Measurements from ENCODE around the gene IQCE.

IQCE gene

DNA sequence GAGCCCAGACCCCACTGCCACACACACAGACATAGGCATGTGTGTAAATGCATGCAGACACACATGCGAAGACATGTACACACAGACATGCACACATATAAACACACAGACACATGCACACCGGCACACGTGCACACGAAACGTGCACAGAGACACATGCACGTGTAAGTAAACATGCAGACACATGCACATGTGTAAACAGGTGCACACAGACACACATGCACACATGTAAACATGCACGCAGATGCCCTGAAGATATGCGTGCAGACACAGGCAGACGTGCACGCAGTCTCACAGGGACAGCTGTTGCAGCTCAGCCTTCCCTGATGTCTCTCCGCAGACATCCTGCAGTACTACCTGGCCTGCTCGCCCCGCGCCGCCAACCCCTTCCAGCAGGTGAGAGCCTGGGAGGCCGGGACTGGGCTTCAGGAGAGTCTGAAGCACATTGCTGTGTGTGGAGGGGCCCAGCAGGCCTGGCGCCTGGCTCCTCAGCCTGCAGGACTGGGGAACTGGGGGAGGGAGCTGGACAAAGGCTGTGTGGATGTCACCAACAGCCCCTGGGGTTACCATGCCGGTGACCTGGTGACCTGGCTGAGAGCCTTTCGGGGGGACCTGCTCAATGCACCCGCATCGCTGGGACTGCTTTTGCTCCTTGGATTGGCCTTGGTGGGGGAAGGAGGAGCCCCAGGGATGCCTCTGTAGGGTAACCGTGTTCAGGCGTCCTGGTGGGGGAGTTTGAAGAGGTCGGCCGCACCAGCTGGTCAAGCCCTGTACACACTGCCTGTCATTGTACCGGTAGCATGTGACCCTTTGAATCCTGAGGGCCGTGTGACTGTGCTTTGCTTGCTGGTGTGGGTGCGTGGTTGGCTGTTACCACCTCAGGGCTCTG lies 93.3 kb downstream of the IQCE start:
- Histone ChIP-seq H3K36me3 (ENCODE audit: insufficient read depth, low read length) (peaks cover 15% of the 10 kb centered on the region), H3K9ac (ENCODE audit: low read depth, low read length) (no peak overlapping the region)

DNA sequence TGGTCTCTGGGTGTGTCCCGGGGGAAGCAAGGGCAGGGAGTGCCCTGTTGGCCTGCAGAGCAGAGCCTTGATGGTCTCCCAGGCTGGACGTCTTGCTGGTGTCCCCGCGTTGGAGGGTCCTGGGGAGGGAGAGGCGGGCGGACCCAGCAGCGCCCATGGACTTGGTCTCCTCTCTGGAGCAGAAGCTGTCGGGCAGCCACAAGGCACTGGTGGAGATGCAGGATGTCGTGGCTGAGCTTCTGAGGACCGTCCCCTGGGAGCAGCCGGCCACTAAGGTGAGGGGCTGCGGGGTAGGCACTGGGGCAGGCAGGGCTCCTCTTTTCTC lies 93.9 kb downstream of the IQCE start:
- Histone ChIP-seq H3K4me1 (ENCODE audit: insufficient read depth, low read length) (no peaks in the 10 kb centered on the region), H3K9me3 (ENCODE audit: control insufficient read depth, insufficient read depth, low read length) (no peaks in the 10 kb centered on the region), H3K36me3 (ENCODE audit: insufficient read depth, low read length) (peaks cover 17% of the 10 kb centered on the region), H3K9ac (ENCODE audit: low read depth, low read length) (no peak overlapping the region)

More for the DNA sequence above, 93.3 kb downstream of the IQCE start:
- no peaks in the 10 kb centered on the region; the same call in 1 of the 2 replicates for H3K4me1 ChIP-seq (ENCODE audit: insufficient read depth, low read length)
- no peaks in the 10 kb centered on the region for H3K9me3 ChIP-seq (ENCODE audit: control insufficient read depth, insufficient read depth, low read length)

DNA sequence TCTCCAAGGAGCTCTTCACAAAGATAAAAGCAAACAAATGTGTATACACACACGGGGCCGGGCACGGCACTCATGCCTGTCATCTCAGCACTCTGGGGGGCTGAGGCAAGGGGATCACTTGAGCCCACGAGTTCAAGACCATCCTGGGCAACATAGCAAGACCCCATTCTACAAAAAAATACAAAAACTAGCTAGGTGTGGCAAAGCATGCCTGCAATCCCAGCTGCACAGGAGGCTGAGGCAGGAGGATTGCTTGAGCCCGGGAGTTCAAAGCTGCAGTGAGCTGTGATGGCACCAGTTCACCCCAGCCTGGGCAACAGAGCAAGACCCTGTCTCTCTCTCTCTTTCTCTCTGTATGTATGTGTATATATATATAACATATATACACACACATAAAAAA lies 95.3 kb downstream of the IQCE start:
- Histone ChIP-seq H3K36me3 (ENCODE audit: insufficient read depth, low read length) (peaks cover 17% of the 10 kb centered on the region), H3K9ac (ENCODE audit: low read depth, low read length) (no peak overlapping the region), H3K9me3 (ENCODE audit: control insufficient read depth, insufficient read depth, low read length) (no peaks in the 10 kb centered on the region), H3K4me1 (ENCODE audit: insufficient read depth, low read length) (no peaks in the 10 kb centered on the region)

DNA sequence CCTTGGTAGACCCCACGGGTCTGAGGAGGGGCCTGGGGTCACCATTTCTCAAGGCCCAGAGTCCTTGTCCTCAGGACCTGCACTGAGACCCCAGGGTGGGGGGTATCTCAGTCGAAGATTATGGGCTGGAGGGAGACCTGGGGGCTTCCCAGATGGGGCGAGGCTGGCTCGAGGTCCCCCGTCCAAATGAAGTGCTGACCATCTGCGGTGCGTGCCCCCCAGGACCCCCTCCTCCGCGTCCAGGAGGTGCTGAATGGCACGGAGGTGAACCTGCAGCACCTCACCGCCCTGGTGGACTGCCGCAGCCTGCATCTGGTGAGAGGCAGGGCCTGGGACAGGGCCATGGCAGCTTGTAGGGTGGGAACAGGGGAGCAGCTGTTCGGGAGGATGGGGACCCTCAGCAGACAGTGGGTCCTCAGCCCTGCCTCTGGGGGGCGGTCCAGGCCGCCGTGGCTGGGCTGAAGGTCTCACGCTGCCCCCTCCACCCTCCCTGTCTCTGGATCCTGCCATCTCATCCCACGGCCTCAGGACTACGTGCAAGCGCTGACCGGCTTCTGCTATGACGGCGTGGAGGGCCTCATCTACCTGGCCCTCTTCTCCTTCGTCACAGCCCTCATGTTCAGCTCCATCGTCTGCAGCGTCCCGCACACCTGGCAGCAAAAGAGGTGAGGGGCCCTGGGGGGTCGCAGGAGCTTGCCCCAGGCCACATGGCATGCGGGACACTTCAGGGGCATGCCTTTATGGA lies 97.3 kb downstream of the IQCE start:
- Histone ChIP-seq H3K9me3 (ENCODE audit: control insufficient read depth, insufficient read depth, low read length) (no peaks in the 10 kb centered on the region), H3K4me1 (ENCODE audit: insufficient read depth, low read length) (no peaks in the 10 kb centered on the region), H3K36me3 (ENCODE audit: insufficient read depth, low read length) (peaks cover 15% of the 10 kb centered on the region), H3K9ac (ENCODE audit: low read depth, low read length) (no peak overlapping the region)

DNA sequence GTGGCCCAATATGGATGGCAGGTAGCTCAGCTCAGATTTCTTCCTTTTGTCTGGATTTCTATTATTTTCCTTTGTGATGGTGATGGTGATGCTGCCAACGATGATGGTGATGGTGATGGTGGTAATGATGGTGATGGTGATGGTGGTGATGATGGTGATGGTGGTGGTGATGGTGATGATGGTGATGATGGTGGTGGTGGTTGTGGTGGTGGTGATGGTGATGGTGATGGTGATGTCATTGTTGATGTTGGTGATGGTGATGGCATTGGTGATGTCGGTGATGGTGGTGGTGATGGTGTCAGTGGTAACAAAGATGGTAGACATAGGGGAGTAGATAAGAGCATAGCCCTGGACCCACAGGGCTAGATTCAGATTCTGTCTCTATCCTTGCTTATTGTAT lies 98.4 kb downstream of the IQCE start:
- H3K9me3 ChIP-seq (ENCODE audit: control insufficient read depth, insufficient read depth, low read length) = no peaks in the 10 kb centered on the region
- peaks cover 10% of the 10 kb centered on the region for H3K36me3 ChIP-seq (ENCODE audit: insufficient read depth, low read length)

DNA sequence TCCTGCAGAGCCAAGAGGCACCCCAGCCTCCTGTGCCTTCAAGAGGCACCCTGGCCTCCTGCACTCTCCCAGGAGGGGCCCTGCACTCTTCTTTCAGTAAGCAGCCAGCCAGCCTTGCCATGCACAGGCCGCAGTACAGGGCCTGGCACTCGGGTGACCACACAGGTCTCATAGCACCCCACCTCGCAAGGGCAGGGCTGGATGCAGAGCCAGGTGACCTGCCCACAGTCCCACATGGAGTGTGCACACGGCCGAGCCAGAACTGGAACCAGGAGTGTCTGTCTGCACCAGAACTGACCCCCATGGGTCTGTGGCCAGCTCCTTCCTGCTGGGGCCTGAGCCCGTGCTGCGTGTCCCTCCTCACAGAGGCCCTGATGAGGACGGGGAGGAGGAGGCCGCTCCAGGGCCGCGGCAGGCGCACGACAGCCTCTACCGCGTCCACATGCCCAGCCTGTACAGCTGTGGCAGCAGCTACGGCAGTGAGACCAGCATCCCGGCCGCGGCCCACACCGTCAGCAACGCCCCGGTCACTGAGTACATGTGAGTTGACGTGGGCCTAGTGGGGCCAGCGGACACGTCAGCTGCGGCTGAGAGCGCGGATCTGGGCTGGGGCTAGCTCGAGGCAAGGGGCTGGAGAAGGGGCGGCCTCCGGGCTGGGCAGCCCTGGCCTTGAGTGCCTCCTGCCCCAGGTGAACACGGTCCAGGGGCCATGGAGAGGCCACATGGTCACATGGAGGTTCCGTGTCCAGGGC lies 99.3 kb downstream of the IQCE start:
- Histone ChIP-seq H3K9me3 (ENCODE audit: control insufficient read depth, insufficient read depth, low read length) (no peaks in the 10 kb centered on the region), H3K9ac (ENCODE audit: low read depth, low read length) (no peak overlapping the region), H3K36me3 (ENCODE audit: insufficient read depth, low read length) (peaks cover 10% of the 10 kb centered on the region), H3K4me1 (ENCODE audit: insufficient read depth, low read length) (no peaks in the 10 kb centered on the region)

More for the DNA sequence above, 98.4 kb downstream of the IQCE start:
- H3K4me1 ChIP-seq (ENCODE audit: insufficient read depth, low read length) = no peaks in the 10 kb centered on the region
- no peak overlapping the region for H3K9ac ChIP-seq (ENCODE audit: low read depth, low read length)

DNA sequence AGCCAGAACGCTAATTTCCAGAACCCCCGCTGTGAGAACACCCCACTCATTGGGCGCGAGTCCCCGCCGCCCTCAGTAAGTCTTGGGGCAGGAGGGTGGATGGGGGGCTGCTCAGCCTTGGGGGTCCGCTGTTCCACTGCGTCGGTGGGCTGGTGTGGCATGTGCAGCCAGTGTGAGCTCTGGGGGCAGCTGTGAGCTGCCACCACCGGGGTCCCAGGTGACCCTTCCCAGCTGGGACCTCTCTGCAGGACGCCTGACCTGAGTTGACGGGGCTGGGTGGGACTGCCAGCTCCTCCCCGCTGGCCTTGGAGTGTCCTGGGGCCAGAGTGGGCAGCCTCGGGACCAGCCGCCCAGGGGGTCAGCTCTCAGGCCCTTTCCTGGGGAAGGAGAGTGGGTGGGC lies 100.2 kb downstream of the IQCE start:
- no peak overlapping the region for H3K9ac ChIP-seq (ENCODE audit: low read depth, low read length)
- H3K4me1 ChIP-seq (ENCODE audit: insufficient read depth, low read length) = no peaks in the 10 kb centered on the region; the same call in 1 of the 2 replicates
- peaks cover 8% of the 10 kb centered on the region for H3K36me3 ChIP-seq (ENCODE audit: insufficient read depth, low read length)
- no peaks in the 10 kb centered on the region for H3K9me3 ChIP-seq (ENCODE audit: control insufficient read depth, insufficient read depth, low read length)

DNA sequence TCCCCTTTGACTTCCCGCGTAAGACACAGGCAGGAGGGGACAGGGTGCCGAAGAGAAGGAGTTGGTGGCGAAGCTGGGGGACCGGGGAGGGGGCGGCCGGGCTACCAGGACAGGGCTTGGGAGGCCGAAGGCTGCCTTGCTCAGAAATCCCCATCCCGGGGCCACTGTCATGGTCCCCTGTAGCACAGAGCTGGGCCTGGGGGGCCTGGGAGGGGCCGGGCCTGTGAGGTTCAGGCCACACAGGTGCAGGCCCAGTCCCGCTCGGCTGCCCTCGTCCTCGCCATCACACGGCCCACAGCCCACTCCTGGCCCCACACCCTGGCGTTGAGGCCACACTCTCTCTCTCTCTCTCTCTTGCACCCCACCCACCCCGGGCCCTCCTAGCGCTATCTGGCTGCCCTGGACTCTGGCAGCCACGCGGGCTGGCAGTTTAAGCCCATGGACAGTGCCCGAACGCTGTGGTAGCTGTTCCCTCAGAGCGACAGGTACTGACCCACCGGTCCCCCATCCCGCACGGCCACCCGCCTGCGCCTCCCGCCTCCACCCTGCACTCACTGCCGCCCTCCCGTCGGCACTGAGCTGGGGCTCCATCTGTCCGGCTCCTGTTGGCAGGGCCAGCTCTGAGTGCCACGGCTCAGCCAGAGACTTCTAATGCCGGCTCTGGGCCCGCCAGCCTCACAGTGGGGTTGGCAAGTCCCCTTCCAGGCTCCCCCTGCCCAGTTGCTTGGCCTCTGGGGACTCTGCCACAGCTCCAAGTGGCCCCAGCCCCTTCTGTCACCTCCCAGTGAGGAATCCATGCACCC lies 101.0 kb downstream of the IQCE start:
- H3K9ac ChIP-seq (ENCODE audit: low read depth, low read length) = no peak overlapping the region
- H3K9me3 ChIP-seq (ENCODE audit: control insufficient read depth, insufficient read depth, low read length) = no peaks in the 10 kb centered on the region
- H3K4me1 ChIP-seq (ENCODE audit: insufficient read depth, low read length) = peaks cover 4% of the 10 kb centered on the region; the same call in 1 of the 2 replicates
- H3K36me3 ChIP-seq (ENCODE audit: insufficient read depth, low read length) = peaks cover 7% of the 10 kb centered on the region; the same call in 1 of the 2 replicates

DNA sequence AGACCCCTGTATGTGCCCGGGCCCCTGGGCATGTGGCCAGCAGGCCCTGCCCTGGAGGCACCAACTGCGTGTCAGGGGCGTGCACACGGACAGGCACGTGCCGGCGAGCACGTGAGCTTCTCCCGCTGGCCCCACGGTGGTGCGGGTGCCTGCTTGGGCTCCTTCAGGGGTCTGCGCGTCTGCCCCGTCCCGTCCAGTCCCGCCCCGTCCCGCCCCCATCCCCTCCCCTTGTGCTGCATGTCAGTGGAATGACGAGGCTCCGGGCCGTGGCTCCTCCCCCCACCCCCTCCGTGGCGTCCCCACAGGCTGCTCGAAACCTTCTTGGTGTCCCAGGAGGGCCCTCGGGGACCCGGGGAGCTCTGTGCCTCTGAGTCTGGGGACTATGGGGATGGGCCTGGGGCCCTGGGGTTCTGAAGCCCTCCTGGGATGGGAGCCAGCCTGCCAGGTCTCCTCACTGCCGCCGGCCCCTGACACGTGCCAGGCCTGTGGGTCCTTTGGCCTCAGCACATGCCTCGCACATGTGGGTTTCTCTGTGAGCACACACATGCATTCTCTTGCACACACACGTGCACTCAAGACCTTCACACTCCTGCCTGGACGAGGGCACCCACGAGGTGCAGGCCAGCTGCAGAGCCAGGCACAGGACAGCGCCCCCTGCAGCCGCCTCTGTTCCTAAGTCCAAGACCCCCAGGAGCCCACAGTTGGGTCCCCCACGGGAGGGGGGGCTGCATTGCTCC lies 101.7 kb downstream of the IQCE start:
- Histone ChIP-seq H3K36me3 (ENCODE audit: insufficient read depth, low read length) (peaks cover 7% of the 10 kb centered on the region; the same call in 1 of the 2 replicates), H3K4me1 (ENCODE audit: insufficient read depth, low read length) (peaks cover 4% of the 10 kb centered on the region; the same call in 1 of the 2 replicates), H3K9ac (ENCODE audit: low read depth, low read length) (no peak overlapping the region), H3K9me3 (ENCODE audit: control insufficient read depth, insufficient read depth, low read length) (no peaks in the 10 kb centered on the region)

DNA sequence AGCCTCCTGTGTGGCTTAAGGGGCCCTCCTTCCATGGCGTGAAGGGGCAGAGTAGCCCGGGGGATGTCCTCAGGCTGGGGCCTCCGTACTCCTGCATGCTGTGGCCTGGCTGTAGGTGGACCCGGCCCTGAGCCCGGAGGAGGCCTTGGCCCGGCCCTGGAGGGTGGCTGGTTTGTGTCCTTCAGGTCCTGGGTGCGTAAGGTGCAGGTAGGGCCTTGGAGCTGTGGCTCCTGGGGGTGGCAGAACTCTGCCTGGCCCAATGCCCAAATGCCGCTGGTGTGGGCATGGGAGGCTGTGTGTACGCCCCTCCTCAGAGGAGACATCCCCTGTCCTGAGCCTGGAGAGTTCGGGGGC lies 102.3 kb downstream of the IQCE start:
- H3K36me3 ChIP-seq (ENCODE audit: insufficient read depth, low read length) = peaks cover 7% of the 10 kb centered on the region; the same call in 1 of the 2 replicates
- no peak overlapping the region for H3K9ac ChIP-seq (ENCODE audit: low read depth, low read length)
- peaks cover 4% of the 10 kb centered on the region; the same call in 1 of the 2 replicates for H3K4me1 ChIP-seq (ENCODE audit: insufficient read depth, low read length)
- no peaks in the 10 kb centered on the region for H3K9me3 ChIP-seq (ENCODE audit: control insufficient read depth, insufficient read depth, low read length)

DNA sequence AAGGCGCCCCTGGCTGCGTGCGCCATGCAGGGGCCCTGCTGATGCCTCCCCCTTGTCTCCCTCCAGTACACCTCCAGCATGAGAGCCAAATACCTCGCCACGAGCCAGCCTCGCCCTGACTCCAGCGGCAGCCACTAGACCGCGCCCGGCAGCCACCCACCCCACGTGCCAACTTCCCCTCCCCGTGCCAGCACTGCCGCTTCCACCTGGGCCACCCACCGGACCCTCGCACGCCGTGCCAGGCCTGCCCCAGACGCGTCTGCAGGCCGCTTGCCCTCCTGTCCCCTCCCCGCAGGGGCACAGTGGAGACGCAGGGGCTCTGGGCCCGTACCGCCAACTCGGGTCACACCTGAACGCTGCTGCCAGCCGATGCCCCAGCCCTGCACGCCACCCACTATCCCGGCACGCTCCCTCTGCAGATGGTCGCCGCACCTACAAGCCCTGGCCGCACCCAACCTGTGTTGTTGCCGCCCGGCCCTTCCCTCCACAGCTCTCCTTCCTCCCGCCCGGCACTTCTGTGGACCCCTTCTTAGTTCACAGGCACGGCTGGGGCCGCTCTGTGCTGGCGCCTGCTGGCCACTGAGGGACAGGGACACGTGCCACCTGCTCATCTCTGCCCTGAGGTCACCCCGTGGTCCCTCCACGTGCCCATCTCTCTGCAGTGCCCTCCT lies 103.0 kb downstream of the IQCE start:
- H3K36me3 ChIP-seq (ENCODE audit: insufficient read depth, low read length) = peaks cover 5% of the 10 kb centered on the region; the same call in 1 of the 2 replicates
- H3K9ac ChIP-seq (ENCODE audit: low read depth, low read length) = no peak overlapping the region
- H3K9me3 ChIP-seq (ENCODE audit: control insufficient read depth, insufficient read depth, low read length) = no peaks in the 10 kb centered on the region
- peaks cover 4% of the 10 kb centered on the region; the same call in 1 of the 2 replicates for H3K4me1 ChIP-seq (ENCODE audit: insufficient read depth, low read length)

DNA sequence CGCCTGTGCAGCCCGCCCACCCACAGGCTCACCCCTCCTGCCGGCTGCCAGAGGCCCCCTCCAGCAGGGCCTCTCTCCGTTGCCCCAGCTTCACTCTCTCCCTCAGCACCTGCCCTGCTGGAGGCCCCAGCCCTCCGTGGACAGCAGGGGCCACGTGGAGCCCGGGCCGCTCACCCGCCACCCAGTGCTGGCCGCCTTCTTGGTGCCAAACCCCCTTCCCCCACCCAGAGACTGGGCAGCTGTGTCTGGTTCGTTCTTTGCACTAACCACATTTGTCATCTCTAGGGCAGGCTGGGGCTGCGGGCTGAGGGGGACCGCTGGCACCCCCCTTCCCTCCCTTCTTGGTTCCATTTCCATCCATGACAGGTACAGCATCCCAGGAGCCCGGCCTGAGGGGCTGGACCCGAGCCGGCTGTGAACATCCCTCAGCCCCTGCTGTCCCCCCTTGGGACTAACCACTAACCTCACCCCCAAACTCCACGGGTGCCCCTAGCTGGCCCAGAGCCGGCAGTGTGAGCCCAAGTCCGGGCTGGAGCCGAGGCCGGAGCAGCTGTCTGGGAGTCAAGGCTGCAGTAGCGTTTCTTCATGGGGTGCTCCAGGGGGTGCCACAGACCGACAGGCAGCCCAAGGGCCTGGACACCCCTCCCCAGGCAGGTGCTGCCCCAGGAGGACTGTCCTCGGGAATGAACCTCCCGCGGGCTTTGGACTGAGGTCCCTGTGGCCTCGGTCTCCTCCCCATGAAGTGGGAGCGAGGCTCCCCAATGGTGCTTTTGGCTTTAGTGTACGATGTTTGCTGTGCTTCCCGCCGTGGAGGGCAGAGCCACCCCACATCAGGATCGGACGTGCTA lies 103.7 kb downstream of the IQCE start:
- H3K36me3 ChIP-seq (ENCODE audit: insufficient read depth, low read length) = no peaks in the 10 kb centered on the region; the same call in 1 of the 2 replicates
- no peaks in the 10 kb centered on the region for H3K9me3 ChIP-seq (ENCODE audit: control insufficient read depth, insufficient read depth, low read length)
- H3K4me1 ChIP-seq (ENCODE audit: insufficient read depth, low read length) = peaks cover 4% of the 10 kb centered on the region; the same call in 1 of the 2 replicates
- H3K9ac ChIP-seq (ENCODE audit: low read depth, low read length) = no peak overlapping the region
